Measurements from ENCODE around the gene ZNF419. TPM values are rescaled to one million over a fixed set of nuclear protein-coding genes. Genes with fewer than 3 reads are reported as not detected.

ZNF419 gene
- total RNA-seq, 2 donors from 2014 or later, result 8.6 to 21.3 TPM

GRCh38 chr19:57537953-57538547, 50.5 kb downstream of the ZNF419 start:
- H3K9me3 ChIP-seq, result peaks cover 0 to 87% (median 6%) of the 10 kb centered on the region in 3 donors
- 94 to 98% methylated on average over 7 of the region's 7 CpGs for whole genome bisulfite sequencing, 2 donors
- intact Hi-C loops (cut with DNase I), result no loop called here
- no peaks in the 10 kb centered on the region for H3K27me3 ChIP-seq
- DNase-seq, result no peak
- TF ChIP-seq POLR2A (IDR thresholded peaks at IDR 0.05) (no peak), CTCF (IDR thresholded peaks at IDR 0.05) (no peak)
- peaks cover 18 to 20% of the 10 kb centered on the region in 2 donors for H3K36me3 ChIP-seq (replicated peaks in 1 of 2; ENCODE audit: insufficient read depth in 1 of 2, low read depth in 2 of 2)
- no peak overlapping the region for H3K27ac ChIP-seq
- no peak overlapping the region for H3K4me3 ChIP-seq
- no peaks in the 10 kb centered on the region for H3K4me1 ChIP-seq
- no peak for ATAC-seq

Small RNA genes within 50 kb of the gene (small RNA-seq; reads per million reads assigned to genes)
- not detected for gene VN1R107P

Other genes with a start within 250 kb of the ZNF419 start
- 10 to 100 TPM in 1 of 2 donors, 1 to 10 TPM in 1; 8.8 to 13.8 TPM for gene ZNF805, start 247.1 kb upstream of the ZNF419 start, total RNA-seq
- 10 to 100 TPM; 22.7 to 30.1 TPM for gene ZNF460, start 207.3 kb upstream of the ZNF419 start, total RNA-seq
- 1 to 10 TPM in 1 of 2 donors, under 1 TPM in 1; 0.33 to 3.9 TPM for gene ZNF543, start 167.3 kb upstream of the ZNF419 start, total RNA-seq
- gene ZNF304, start 136.5 kb upstream of the ZNF419 start, total RNA-seq, result 1 to 10 TPM; 2.9 to 4.0 TPM
- gene TRAPPC2B, start 124.2 kb upstream of the ZNF419 start, total RNA-seq, result 1 to 10 TPM; 2.6 to 8.6 TPM
- 1 to 10 TPM in 1 of 2 donors, not detected in 1; 3.9 TPM for gene ZNF547, start 124.2 kb upstream of the ZNF419 start, total RNA-seq
- 1 to 10 TPM; 6.6 to 7.5 TPM for gene ZNF548, start 97.9 kb upstream of the ZNF419 start, total RNA-seq
- 1 to 10 TPM; 3.6 to 9.1 TPM for gene ZNF17, start 76.6 kb upstream of the ZNF419 start, total RNA-seq
- 10 to 100 TPM in 1 of 2 donors, 1 to 10 TPM in 1; 1.8 to 17.8 TPM for gene ZNF749, start 52.4 kb upstream of the ZNF419 start, total RNA-seq
- under 1 TPM in 1 of 2 donors, not detected in 1; 0.78 TPM for gene VN1R1, start 30.6 kb upstream of the ZNF419 start, total RNA-seq
- 1 to 10 TPM; 2.9 to 7.9 TPM for gene ZNF772, start 10.2 kb upstream of the ZNF419 start, total RNA-seq
- 1 to 10 TPM; 1.6 to 2.0 TPM for gene ZNF773, start 12.2 kb downstream of the ZNF419 start, total RNA-seq
- 1 to 10 TPM in 1 of 2 donors, under 1 TPM in 1; 0.66 to 2.3 TPM for gene ZNF549, start 39.6 kb downstream of the ZNF419 start, total RNA-seq
- 1 to 10 TPM; 4.9 to 5.7 TPM for gene ZNF550, start 72.1 kb downstream of the ZNF419 start, total RNA-seq
- 1 to 10 TPM in 1 of 2 donors, under 1 TPM in 1; 0.66 to 2.1 TPM for gene ZNF416, start 91.2 kb downstream of the ZNF419 start, total RNA-seq
- 1 to 10 TPM in 1 of 2 donors, under 1 TPM in 1; 0.78 to 3.3 TPM for gene ZIK1, start 96.4 kb downstream of the ZNF419 start, total RNA-seq
- gene ZNF530, start 112.1 kb downstream of the ZNF419 start, total RNA-seq, result 1 to 10 TPM in 1 of 2 donors, under 1 TPM in 1; 0.78 to 2.6 TPM
- gene ZNF134, start 126.5 kb downstream of the ZNF419 start, total RNA-seq, result 10 to 100 TPM in 1 of 2 donors, 1 to 10 TPM in 1; 6.6 to 10.9 TPM
- 1 to 10 TPM; 3.6 to 9.9 TPM for gene ZNF211, start 145.4 kb downstream of the ZNF419 start, total RNA-seq
- gene ZSCAN4, start 181.2 kb downstream of the ZNF419 start, total RNA-seq, result not detected
- gene ZNF551, start 194.2 kb downstream of the ZNF419 start, total RNA-seq, result 1 to 10 TPM; 2.3 to 2.9 TPM
- 1 to 10 TPM; 2.1 to 2.6 TPM for gene ZNF154, start 221.5 kb downstream of the ZNF419 start, total RNA-seq
- gene ZNF671, start 239.9 kb downstream of the ZNF419 start, total RNA-seq, result 1 to 10 TPM; 2.1 to 3.3 TPM